Gastrocnemius medialis (tissue), 4 donors: ENCODE results near the gene ENOSF1. TPM values are rescaled to one million over a fixed set of nuclear protein-coding genes. Genes with fewer than 3 reads are reported as not detected.

ENCODE experiments used
- ATAC-seq, 2 donors: fragments of 150-250 bp; one replicate each; pipeline ENCODE4 v1.9.1; 2016
- DNase-seq, 2 donors: peaks; one replicate each; pipeline ENCODE4 v3.0.0-alpha.2; 2019
- H3K27ac ChIP-seq, 4 donors: fragments of 200-600 bp; sonication (generic); 1 replicate in 1 of 4; 2 replicates in 3 of 4; pipeline ENCODE4 v1.5.1; 2016 to 2018; ENCODE audit warnings: mild to moderate bottlenecking in 2 of 4, moderate library complexity in 1 of 4
- H3K27me3 ChIP-seq, 3 donors: fragments of 200-600 bp; sonication (generic) in 2 of 3; 1 replicate in 1 of 3; 2 replicates in 2 of 3; pipeline versions ENCODE4 v1.5.1 to v1.6.0; 2016 to 2019; ENCODE audit warnings: mild to moderate bottlenecking in 1 of 3, moderate library complexity in 1 of 3
- H3K36me3 ChIP-seq, 2 donors: fragments of 200-600 bp; sonication (generic) in 1 of 2; one replicate each; pipeline ENCODE4 v1.5.1; 2017 to 2018
- H3K4me1 ChIP-seq, 2 donors: fragments of 200-600 bp; sonication (generic) in 1 of 2; one replicate each; pipeline ENCODE4 v1.5.1; 2016 to 2017; ENCODE audit warnings: mild to moderate bottlenecking in 2 of 2
- H3K4me3 ChIP-seq, 4 donors: fragments of 200-600 bp; sonication (generic) in 3 of 4; 1 replicate in 1 of 4; 2 replicates in 3 of 4; pipeline ENCODE4 v1.5.1; 2016 to 2019; ENCODE audit warnings: mild to moderate bottlenecking in 2 of 4
- H3K9me3 ChIP-seq, 3 donors: fragments of 200-600 bp; sonication (generic) in 2 of 3; 1 replicate in 1 of 3; 2 replicates in 2 of 3; pipeline ENCODE4 v1.5.1; 2016 to 2019
- CTCF ChIP-seq, 5 experiments: fragments of 450-650 bp in 3 of 5; fragments of 200-600 bp in 2 of 5; sonication (generic) in 2 of 5; IDR thresholded peaks in 4 of 5; conservative IDR thresholded peaks in 1 of 5; 1 replicate in 4 of 5; 2 replicates in 1 of 5; pipeline ENCODE4 v1.5.1; 2016 to 2019; ENCODE audit warnings: antibody characterized with exemption in 5 of 5, mild to moderate bottlenecking in 3 of 5, moderate library complexity in 3 of 5
- POLR2A ChIP-seq, 2 donors: fragments of 450-650 bp; IDR thresholded peaks; one replicate each; pipeline ENCODE4 v1.6.1; 2017; ENCODE audit warnings: antibody characterized with exemption in 2 of 2, mild to moderate bottlenecking in 2 of 2, moderate library complexity in 2 of 2
- in situ Hi-C, 4 donors: fragments of 200-750 bp; cut with MboI; loops; one replicate each; pipeline versions ENCODE4 v1.15.0 to v1.8.0; 2017; ENCODE audit warnings: low sequenced_read_pairs in 4 of 4
- intact Hi-C: fragments of 100-400 bp; cut with DNase I; formaldehyde crosslinking; loops from one replicate; pipeline ENCODE4 v1.15.1; 2023; ENCODE audit warnings: low total_unique reads
- total RNA-seq, 4 donors: library from RNA; depleted of rRNA; stranded (reverse); fragments of >200 nt; gene quantifications; one replicate each; pipeline versions ENCODE4 v1.1.0 to v1.2.3, GENCODE V29; 2016

The ENOSF1 gene
- total RNA-seq, 4 donors from 2014 or later = 6.0 to 16.1 (median 10.3) TPM

- Histone ChIP-seq H3K4me3 (no peak overlapping the region), H3K27ac (no peak overlapping the region), H3K27me3 (no peaks in the 10 kb centered on the region), H3K4me1 (no peaks in the 10 kb centered on the region), H3K9me3 (no peaks in the 10 kb centered on the region), H3K36me3 (peaks cover 0 to 30% of the 10 kb centered on the region in 2 donors)
- no peak for DNase-seq
- in situ Hi-C loops (no loop called here), intact Hi-C loops (no loop called here)
- ATAC-seq = no peak
- no peak for TF ChIP-seq POLR2A (IDR thresholded peaks at IDR 0.05)
- no peak for TF ChIP-seq CTCF (IDR thresholded peaks at IDR 0.05 in 4 of 5, conservative IDR thresholded peaks at IDR 0.05 in 1 of 5)
Observed at GRCh38 chr18:671405-671804, 41.0 kb downstream of the ENOSF1 start.

- TF ChIP-seq CTCF (IDR thresholded peaks at IDR 0.05 in 4 of 5, conservative IDR thresholded peaks at IDR 0.05 in 1 of 5) (no peak), POLR2A (IDR thresholded peaks at IDR 0.05) (no peak)
- intact Hi-C loops (no loop called here), in situ Hi-C loops (no loop called here)
- DNase-seq (no peak), ATAC-seq (no peak)
- no peaks in the 10 kb centered on the region for H3K9me3 ChIP-seq
- no peak overlapping the region for H3K4me3 ChIP-seq
- no peaks in the 10 kb centered on the region for H3K27me3 ChIP-seq
- H3K36me3 ChIP-seq = peaks cover 0 to 27% of the 10 kb centered on the region in 2 donors
- H3K27ac ChIP-seq = no peak overlapping the region
- H3K4me1 ChIP-seq = no peaks in the 10 kb centered on the region
Observed at GRCh38 chr18:670522-670921, 41.9 kb downstream of the ENOSF1 start.

GRCh38 chr18:669077-669476 is 43.4 kb downstream of the ENOSF1 start:
- DNase-seq (no peak), ATAC-seq (no peak)
- in situ Hi-C loops = no loop called here
- Histone ChIP-seq H3K36me3 (peaks cover 0 to 22% of the 10 kb centered on the region in 2 donors), H3K9me3 (no peaks in the 10 kb centered on the region), H3K27ac (no peak overlapping the region), H3K4me3 (no peak overlapping the region), H3K27me3 (no peaks in the 10 kb centered on the region), H3K4me1 (no peaks in the 10 kb centered on the region)
- TF ChIP-seq POLR2A (IDR thresholded peaks at IDR 0.05) (no peak), CTCF (IDR thresholded peaks at IDR 0.05 in 4 of 5, conservative IDR thresholded peaks at IDR 0.05 in 1 of 5) (no peak)
- intact Hi-C loops = no loop called here

- in situ Hi-C loops = no loop called here
Observed at GRCh38 chr18:668260-668659, 44.2 kb downstream of the ENOSF1 start.

More at GRCh38 chr18:668260-668659, 44.2 kb downstream of the ENOSF1 start:
- Histone ChIP-seq H3K27ac (no peak overlapping the region), H3K4me3 (no peak overlapping the region), H3K9me3 (no peaks in the 10 kb centered on the region), H3K4me1 (no peaks in the 10 kb centered on the region), H3K27me3 (no peaks in the 10 kb centered on the region), H3K36me3 (peaks cover 0 to 16% of the 10 kb centered on the region in 2 donors)
- TF ChIP-seq CTCF (IDR thresholded peaks at IDR 0.05 in 4 of 5, conservative IDR thresholded peaks at IDR 0.05 in 1 of 5) = no peak
- TF ChIP-seq POLR2A (IDR thresholded peaks at IDR 0.05) = no peak
- intact Hi-C loops = no loop called here
- DNase-seq = no peak
- no peak for ATAC-seq
